ENCODE measurements around the gene TOMM70. TPM values are rescaled to one million over a fixed set of nuclear protein-coding genes. Genes with fewer than 3 reads are reported as not detected.

Gene TOMM70
- total and polyA plus RNA-seq, 2 of the 4 experiments (the other 2 are of a cell fraction) = 24.6 to 35.1 TPM

DNA sequence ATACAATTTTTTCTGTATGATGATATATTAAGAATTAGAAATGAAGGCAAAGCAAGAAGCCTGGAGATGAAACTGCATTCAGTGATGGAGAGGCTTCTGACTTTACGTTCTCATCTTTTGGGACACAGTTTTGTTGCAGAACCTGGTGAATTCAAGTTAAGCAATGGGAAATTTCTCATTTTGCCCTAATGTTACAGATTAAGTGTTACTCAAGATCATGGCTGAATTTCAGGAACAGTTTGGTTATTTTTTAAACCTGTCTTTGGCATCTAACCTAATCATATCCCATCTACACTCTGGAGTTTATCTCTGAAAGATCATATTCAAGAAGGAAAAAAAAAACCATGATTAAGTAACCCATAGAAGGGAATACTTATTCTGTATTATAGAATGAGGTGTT is 60.4 kb downstream of the TOMM70 start:
- H2BK15ac ChIP-seq (ENCODE audit: low read depth, low read length) = no peak overlapping the region
- H3K56ac ChIP-seq (ENCODE audit: extremely low read depth, insufficient read depth, low read length) = no peak overlapping the region
- H4K20me1 ChIP-seq (ENCODE audit: insufficient read depth, low read length) = no peaks in the 10 kb centered on the region
- no peak overlapping the region for H3K18ac ChIP-seq (ENCODE audit: low read depth, low read length)
- H3K9me1 ChIP-seq (ENCODE audit: insufficient read depth, low read length) = peaks cover 2% of the 10 kb centered on the region; the same call in 1 of the 2 replicates
- H2AFZ ChIP-seq (replicated peaks; ENCODE audit: low read length, poor library complexity) = no peak overlapping the region
- in situ Hi-C loops (cut with MboI; ENCODE audit: low sequenced_read_pairs) (no loop called here), intact Hi-C loops (cut with micrococcal nuclease) (no loop called here), dilution Hi-C loops (cut with HindIII; ENCODE audit: low sequenced_read_pairs, unreplicated experiment) (no loop called here)
- peaks cover 21% of the 10 kb centered on the region for H3K36me3 ChIP-seq (ENCODE audit: control insufficient read depth, insufficient read depth, low read length)
- TF ChIP-seq MAFK (IDR thresholded peaks at IDR 0.05; ENCODE audit: low read depth, low read length) (no peak), SMC3 (IDR thresholded peaks at IDR 0.05; ENCODE audit: low read depth, low read length) (no peak), MAZ (IDR thresholded peaks at IDR 0.05; ENCODE audit: borderline replicate concordance, low read depth, low read length) (no peak), CEBPB (IDR thresholded peaks at IDR 0.05; ENCODE audit: low read depth, low read length) (no peak), RCOR1 (IDR thresholded peaks at IDR 0.05; ENCODE audit: insufficient replicate concordance, low read length) (no peak), POLR2A (IDR thresholded peaks at IDR 0.05; ENCODE audit: low read depth, low read length) (no peak), CHD1 (IDR thresholded peaks at IDR 0.05; ENCODE audit: low read depth, low read length) (no peak), RFX5 (IDR thresholded peaks at IDR 0.05; ENCODE audit: low read depth, low read length) (no peak), FOS (IDR thresholded peaks at IDR 0.05; ENCODE audit: low read depth, low read length) (no peak), CTCF (conservative IDR thresholded peaks at IDR 0.05; ENCODE audit: low read depth, low read length) (no peak), RAD21 (IDR thresholded peaks at IDR 0.05; ENCODE audit: low read length) (no peak), ELK1 (IDR thresholded peaks at IDR 0.05; ENCODE audit: borderline replicate concordance, low read depth, low read length) (no peak), NFE2L2 (IDR thresholded peaks at IDR 0.05; ENCODE audit: low read depth, low read length) (no peak), MXI1 (IDR thresholded peaks at IDR 0.05; ENCODE audit: borderline replicate concordance, low read depth, low read length) (no peak), BHLHE40 (IDR thresholded peaks at IDR 0.05; ENCODE audit: low read depth, low read length) (no peak), USF2 (IDR thresholded peaks at IDR 0.05; ENCODE audit: low read depth, low read length) (no peak)
- peaks cover 12 to 14% of the 10 kb centered on the region in 2 experiments; a peak in 3 of 4 replicates for H3K79me1 ChIP-seq (ENCODE audit: low read depth in 1 of 2, low read length in 2 of 2)
- no peak overlapping the region for H3K4me3 ChIP-seq (ENCODE audit: insufficient read depth, low read depth, low read length)
- no TSS peak for BruUV-seq (replicated peaks)
- POLR2A ChIA-PET (ENCODE audit: unreplicated experiment) = interaction anchor here (0.6 kb wide), 1 partner anchor 53 kb away, joined by 3 read pairs; no protein-coding TSS in a partner anchor
- H3K23ac ChIP-seq (ENCODE audit: low read depth, low read length) = no peak overlapping the region
- no peak overlapping the region for H2BK20ac ChIP-seq (ENCODE audit: low read depth, low read length)
- H3K9ac ChIP-seq (ENCODE audit: low read depth, low read length) = no peak overlapping the region
- no peak overlapping the region for H2BK120ac ChIP-seq (ENCODE audit: low read depth, low read length)
- no peak for DNase-seq
- no CpG with 5 or more reads among the region's 1 CpG for WGBS, 2 experiments (ENCODE audit: extremely low coverage in 2 of 2, insufficient read length in 1 of 2)
- H3K4me2 ChIP-seq (ENCODE audit: low read depth, low read length) = no peak overlapping the region
- CTCF ChIA-PET = no interaction called here
- no peak overlapping the region for H2AK5ac ChIP-seq (ENCODE audit: low read depth, low read length)
- H3K4ac ChIP-seq (ENCODE audit: low read depth, low read length) = no peak overlapping the region
- H4K8ac ChIP-seq (ENCODE audit: low read depth in 2 of 2, low read length in 2 of 2) = no peak overlapping the region
- H2AK9ac ChIP-seq (replicated peaks; ENCODE audit: low read depth, low read length, poor library complexity) = no peak overlapping the region
- ATAC-seq (ENCODE audit: low read depth) = no peak
- peaks cover under 1% of the 10 kb centered on the region for H3K4me1 ChIP-seq (ENCODE audit: control insufficient read depth, insufficient read depth, low read length)
- no peak overlapping the region for H4K91ac ChIP-seq (ENCODE audit: insufficient read depth, low read depth, low read length)
- no peak overlapping the region for H2BK5ac ChIP-seq (ENCODE audit: low read depth, low read length, poor library complexity, severe bottlenecking)
- H4K5ac ChIP-seq (ENCODE audit: low read depth, low read length) = no peak overlapping the region
- H3K14ac ChIP-seq (replicated peaks; ENCODE audit: low read depth, low read length) = no peak overlapping the region
- no peak overlapping the region for H3K27ac ChIP-seq (ENCODE audit: insufficient read depth, low read length)
- H3K27me3 ChIP-seq (ENCODE audit: control insufficient read depth, insufficient read depth, low read length) = no peaks in the 10 kb centered on the region
- H3K9me3 ChIP-seq (ENCODE audit: control insufficient read depth, insufficient read depth, low read length) = no peaks in the 10 kb centered on the region

All from IMR-90 (cell line).